Activated naive CD4-positive, alpha-beta T cell treated with anti-CD3 and anti-CD28 coated beads, Interleukin-2, amount 10 ng/mL, durations not matched to agents 5 hours and 36 hours (primary cell): Measurements from ENCODE around the gene TAPT1. TPM values are rescaled to one million over a fixed set of nuclear protein-coding genes. Genes with fewer than 3 reads are reported as not detected.

ENCODE experiments used
- total RNA-seq, 2 experiments: library from RNA; stranded (reverse); gene quantifications; one replicate each; pipeline ENCODE4 v1.2.3, GENCODE V29; 2021

The TAPT1 gene
- total RNA-seq, result 10 to 100 TPM; 48.1 to 48.2 TPM

GRCh38 chr4:16225863-16226815 is at the start of gene TAPT1:
Gene TAPT1, minus strand, starts transcription at chr4:16226471. Its CDS starts 14 bp downstream, at chr4:16226457.

Other genes with a start within 250 kb of the TAPT1 start
- gene PROM1, start 142.4 kb downstream of the TAPT1 start, total RNA-seq, result not detected